Subcutaneous abdominal adipose tissue (tissue), 5 donors: Measurements from ENCODE around the gene CAPZB.
"Not testable (repeated sequence)": the region's sequence is repeated elsewhere in the genome, so short reads cannot be mapped to it uniquely, and the experiment has no call there.

ENCODE experiments used
- H3K27ac ChIP-seq: one replicate; pipeline ENCODE4 v1.7.0; 2013; ENCODE audit warnings: low read depth, mild to moderate bottlenecking, inconsistent platforms, low read length, moderate library complexity
- H3K27me3 ChIP-seq, 5 donors: one replicate each; pipeline ENCODE4 v1.7.0; 2013; ENCODE audit warnings: low read length in 5 of 5, inconsistent platforms in 1 of 5; ENCODE audit not compliant: control insufficient read depth in 5 of 5, insufficient read depth in 4 of 5
- H3K36me3 ChIP-seq, 5 donors: one replicate each; pipeline ENCODE4 v1.7.0; 2013; ENCODE audit warnings: low read length in 5 of 5; ENCODE audit not compliant: control insufficient read depth in 5 of 5, insufficient read depth in 5 of 5
- H3K4me1 ChIP-seq, 5 donors: one replicate each; pipeline ENCODE4 v1.7.0; 2013; ENCODE audit warnings: low read length in 5 of 5, mild to moderate bottlenecking in 3 of 5, moderate library complexity in 1 of 5; ENCODE audit not compliant: control insufficient read depth in 5 of 5, insufficient read depth in 5 of 5
- H3K4me3 ChIP-seq, 5 donors: one replicate each; pipeline ENCODE4 v1.7.0; 2013; ENCODE audit warnings: low read length in 5 of 5, low read depth in 1 of 5
- H3K9ac ChIP-seq, 5 donors: one replicate each; pipeline ENCODE4 v1.7.0; 2013; ENCODE audit warnings: low read length in 5 of 5, mild to moderate bottlenecking in 4 of 5, moderate library complexity in 3 of 5
- H3K9me3 ChIP-seq, 5 donors: one replicate each; pipeline ENCODE4 v1.7.0; 2013; ENCODE audit warnings: low read length in 5 of 5; ENCODE audit not compliant: control insufficient read depth in 5 of 5
- donor health status: healthy.
- donor health status: healthy.
- donor health status: healthy.
- donor health status: healthy.
- donor health status: healthy.

The CAPZB gene

GRCh38 chr1:19502284-19502683 lies 16.9 kb upstream of the CAPZB start:
- not testable (repeated sequence) for H3K9me3 ChIP-seq, H3K36me3 ChIP-seq, H3K9ac ChIP-seq, H3K27me3 ChIP-seq, H3K27ac ChIP-seq, H3K4me3 ChIP-seq
- peaks cover 5 to 32% (median 29%) of the 10 kb centered on the region in 5 donors for H3K4me1 ChIP-seq

- not testable (repeated sequence) for H3K27me3 ChIP-seq, H3K9me3 ChIP-seq, H3K36me3 ChIP-seq, H3K9ac ChIP-seq, H3K27ac ChIP-seq, H3K4me3 ChIP-seq
- peaks cover 6 to 27% (median 21%) of the 10 kb centered on the region in 5 donors for H3K4me1 ChIP-seq
Observed at GRCh38 chr1:19499887-19500286, 14.5 kb upstream of the CAPZB start.

GRCh38 chr1:19497443-19497842 lies 12.1 kb upstream of the CAPZB start:
- not testable (repeated sequence) for H3K9me3 ChIP-seq, H3K9ac ChIP-seq, H3K4me3 ChIP-seq, H3K27me3 ChIP-seq, H3K27ac ChIP-seq, H3K36me3 ChIP-seq
- H3K4me1 ChIP-seq, result peaks cover 4 to 29% (median 22%) of the 10 kb centered on the region in 5 donors

- Histone ChIP-seq H3K27me3 (no peaks in the 10 kb centered on the region), H3K9me3 (no peaks in the 10 kb centered on the region), H3K4me1 (peaks cover 4 to 29% (median 22%) of the 10 kb centered on the region in 5 donors), H3K27ac (no peak overlapping the region), H3K4me3 (no peak overlapping the region), H3K36me3 (no peaks in the 10 kb centered on the region), H3K9ac (no peak overlapping the region)
Observed at GRCh38 chr1:19496527-19496874, 11.2 kb upstream of the CAPZB start.

- Histone ChIP-seq H3K9ac (no peak overlapping the region), H3K4me3 (no peak overlapping the region), H3K27me3 (no peaks in the 10 kb centered on the region), H3K27ac (peak overlapping the region; percentile 67), H3K9me3 (no peaks in the 10 kb centered on the region), H3K36me3 (no peaks in the 10 kb centered on the region), H3K4me1 (peaks cover 4 to 29% (median 22%) of the 10 kb centered on the region in 5 donors)
Observed at GRCh38 chr1:19495799-19496526, 10.6 kb upstream of the CAPZB start.

- Histone ChIP-seq H3K27ac (peak overlapping the region; percentile 67), H3K9ac (no peak overlapping the region), H3K4me1 (peaks cover 4 to 29% (median 22%) of the 10 kb centered on the region in 5 donors), H3K36me3 (no peaks in the 10 kb centered on the region), H3K4me3 (no peak overlapping the region), H3K9me3 (no peaks in the 10 kb centered on the region), H3K27me3 (no peaks in the 10 kb centered on the region)
Observed at GRCh38 chr1:19495000-19495656, 9.8 kb upstream of the CAPZB start.

- no peaks in the 10 kb centered on the region for H3K36me3 ChIP-seq
- H3K27me3 ChIP-seq, result no peaks in the 10 kb centered on the region
- H3K4me3 ChIP-seq, result no peak overlapping the region
Observed at GRCh38 chr1:19493547-19493946, 8.2 kb upstream of the CAPZB start.

GRCh38 chr1:19489996-19490395 lies 4.7 kb upstream of the CAPZB start:
- no peaks in the 10 kb centered on the region for H3K9me3 ChIP-seq
- no peaks in the 10 kb centered on the region for H3K27me3 ChIP-seq
- no peak overlapping the region for H3K4me3 ChIP-seq
- H3K9ac ChIP-seq, result no peak overlapping the region
- H3K36me3 ChIP-seq, result no peaks in the 10 kb centered on the region
- H3K4me1 ChIP-seq, result peaks cover 2 to 32% (median 24%) of the 10 kb centered on the region in 5 donors
- H3K27ac ChIP-seq, result no peak overlapping the region

More at GRCh38 chr1:19493547-19493946, 8.2 kb upstream of the CAPZB start:
- Histone ChIP-seq H3K4me1 (peaks cover 4 to 29% (median 22%) of the 10 kb centered on the region in 5 donors), H3K9me3 (no peaks in the 10 kb centered on the region), H3K9ac (no peak overlapping the region), H3K27ac (no peak overlapping the region)

- no peaks in the 10 kb centered on the region for H3K9me3 ChIP-seq
- H3K36me3 ChIP-seq, result peaks cover 0 to 6% (median 4%) of the 10 kb centered on the region in 5 donors
- H3K4me3 ChIP-seq, result no peak overlapping the region
- H3K9ac ChIP-seq, result peak overlapping the region in 1 of 5 donors; percentile 52
- H3K27ac ChIP-seq, result no peak overlapping the region
- no peaks in the 10 kb centered on the region for H3K27me3 ChIP-seq
- peaks cover 9 to 38% (median 34%) of the 10 kb centered on the region in 5 donors for H3K4me1 ChIP-seq
Observed at GRCh38 chr1:19488136-19488535, 2.8 kb upstream of the CAPZB start.

GRCh38 chr1:19484798-19485361 lies 459 bp downstream of the CAPZB start:
- Histone ChIP-seq H3K4me3 (peak overlapping the region; percentile 81 to 97 (median 93)), H3K9ac (peak overlapping the region; percentile 38 to 99 (median 97)), H3K36me3 (peaks cover 0 to 22% (median 6%) of the 10 kb centered on the region in 5 donors), H3K9me3 (no peaks in the 10 kb centered on the region), H3K4me1 (peaks cover 13 to 70% (median 63%) of the 10 kb centered on the region in 5 donors), H3K27ac (peak overlapping the region; percentile 93), H3K27me3 (no peaks in the 10 kb centered on the region)
